HepG2 (cell line): Measurements from ENCODE around the gene ZNF134. TPM values are rescaled to one million over a fixed set of nuclear protein-coding genes. Genes with fewer than 3 reads are reported as not detected.

Experiments
- HOXA3 ChIP-seq: sonication (generic); formaldehyde crosslinking; IDR thresholded peaks from 2 replicates; pipeline ENCODE4 v1.5.0; 2020; ENCODE audit warnings: missing genetic modification reagents
- IKZF4 ChIP-seq: sonication (generic); formaldehyde crosslinking; IDR thresholded peaks from 2 replicates; pipeline ENCODE4 v1.5.1; 2020; ENCODE audit warnings: borderline replicate concordance, mild to moderate bottlenecking, low read depth, missing genetic modification reagents; ENCODE audit errors: not compliant biosample characterization
- ISL2 ChIP-seq: sonication (generic); formaldehyde crosslinking; IDR thresholded peaks from 2 replicates; pipeline ENCODE4 v1.5.0; 2020; ENCODE audit warnings: missing genetic modification reagents
- MED13 ChIP-seq: sonication (generic); formaldehyde crosslinking; IDR thresholded peaks from 2 replicates; pipeline ENCODE4 v1.5.0; 2020; ENCODE audit warnings: missing genetic modification reagents
- POGK ChIP-seq: sonication (generic); formaldehyde crosslinking; conservative IDR thresholded peaks from 2 replicates; pipeline ENCODE4 v1.8.0; 2022; ENCODE audit warnings: mild to moderate bottlenecking, moderate library complexity, missing genetic modification reagents
- RBM22 ChIP-seq: fragments of 200-400 bp; formaldehyde crosslinking; optimal IDR thresholded peaks from 2 replicates; pipeline ENCODE3; 2017; ENCODE audit warnings: mild to moderate bottlenecking, low read length, moderate library complexity
- TARDBP ChIP-seq: sonication (generic); formaldehyde crosslinking; IDR thresholded peaks from 2 replicates; pipeline ENCODE4 v1.8.0; 2022; ENCODE audit warnings: mild to moderate bottlenecking, missing genetic modification reagents
- TBX2 ChIP-seq: sonication (generic); formaldehyde crosslinking; IDR thresholded peaks from 2 replicates; pipeline ENCODE4 v1.5.0; 2020; ENCODE audit warnings: missing genetic modification reagents, mild to moderate bottlenecking, borderline replicate concordance
- ZBTB4 ChIP-seq: sonication (generic); formaldehyde crosslinking; IDR thresholded peaks from 2 replicates; pipeline ENCODE4 v1.4.0; 2020; ENCODE audit warnings: missing genetic modification reagents, mild to moderate bottlenecking, borderline replicate concordance
- ZHX1 ChIP-seq: sonication (generic); formaldehyde crosslinking; IDR thresholded peaks from 2 replicates; pipeline ENCODE4 v1.8.1; 2022; ENCODE audit warnings: low read depth, mild to moderate bottlenecking, missing genetic modification reagents
- ZNF274 ChIP-seq: sonication (generic); formaldehyde crosslinking; IDR thresholded peaks from 2 replicates; pipeline ENCODE4 v1.5.1; 2020; ENCODE audit warnings: mild to moderate bottlenecking, missing genetic modification reagents
- ZNF280B ChIP-seq: sonication (generic); formaldehyde crosslinking; IDR thresholded peaks from 2 replicates; pipeline ENCODE4 v1.5.0; 2020; ENCODE audit warnings: missing genetic modification reagents, mild to moderate bottlenecking, borderline replicate concordance
- ZNF652 ChIP-seq: IDR thresholded peaks from 2 replicates; pipeline ENCODE4 v1.6.1; 2016; ENCODE audit warnings: low read depth, borderline replicate concordance
- ZNF883 ChIP-seq: sonication (generic); formaldehyde crosslinking; IDR thresholded peaks from 2 replicates; pipeline ENCODE4 v1.5.1; 2020; ENCODE audit warnings: mild to moderate bottlenecking, missing genetic modification reagents; ENCODE audit errors: not compliant biosample characterization
- ZSCAN5A ChIP-seq: sonication (generic); formaldehyde crosslinking; IDR thresholded peaks from 2 replicates; pipeline ENCODE4 v1.8.0; 2022; ENCODE audit warnings: mild to moderate bottlenecking, missing genetic modification reagents, borderline replicate concordance
- ZSCAN9 ChIP-seq: IDR thresholded peaks from 2 replicates; pipeline ENCODE4 v1.6.1; 2016; ENCODE audit warnings: borderline replicate concordance
- polyA plus RNA-seq, 8 experiments: library from polyadenylated mRNA; depleted of rRNA in 3 of 8; stranded (reverse) in 7 of 8; unstranded in 1 of 8; fragments of >200 nt; fragmentation: Illumina TruSeq in 4 of 8; extraction: Trizol in 4 of 8; gene quantifications; 2 replicates each; pipeline versions ENCODE4 v1.2.1 to v1.2.3, GENCODE V29; 2011 to 2016; ENCODE audit warnings: low read depth in 4 of 8, missing spikeins in 1 of 8, mixed read lengths in 1 of 8; ENCODE audit not compliant: insufficient read depth in 1 of 8
- total RNA-seq, 5 experiments: library from RNA; depleted of rRNA; stranded (reverse); fragments of >200 nt; fragmentation: Illumina TruSeq; extraction: Trizol; gene quantifications; 2 replicates each; pipeline ENCODE4 v1.2.3, GENCODE V29; 2016; ENCODE audit warnings: low read depth in 1 of 5

The ZNF134 gene
- total and polyA plus RNA-seq, 2 of the 13 experiments (the other 11 are each of a cell fraction or from before 2014, with no cell fraction given): 6.8 to 17.1 TPM

GRCh38 chr19:57599761-57600383, 14.2 kb upstream of the ZNF134 start, which contains the start of gene ZNF530 (continued):
- TF ChIP-seq ZBTB4 (0 out of 2 replicates have a peak, but pooled peaks have one; percentile 38), TARDBP (CRISPR knock-in tag) (peak; percentile 82), ZNF274 (CRISPR knock-in tag) (peak; percentile 95), IKZF4 (CRISPR knock-in tag) (peak; percentile 86), ZNF883 (CRISPR knock-in tag) (peak; percentile 81), TBX2 (CRISPR knock-in tag) (peak; percentile 72; the same call in 1 of the 2 replicates), ISL2 (peak; percentile 52; the same call in 1 of the 2 replicates), ZSCAN5A (CRISPR knock-in tag) (peak; percentile 22; the same call in 1 of the 2 replicates), HOXA3 (CRISPR knock-in tag) (peak; percentile 85), RBM22 (no peak), ZSCAN9 (CRISPR knock-in tag) (no peak), ZNF652 (CRISPR knock-in tag) (no peak), ZHX1 (peak; percentile 72), POGK (CRISPR knock-in tag) (peak; percentile 89; the same call in 1 of the 2 replicates), MED13 (CRISPR knock-in tag) (no peak), ZNF280B (peak; percentile 68; the same call in 1 of the 2 replicates)
